DOHH2 (cell line): ENCODE data around the gene ME3.

Source experiments
- CTCF ChIP-seq: fragments of 200-600 bp; sonication (generic); IDR thresholded peaks from one replicate; pipeline ENCODE4 v1.5.1; 2014; ENCODE audit warnings: antibody characterized with exemption, mild to moderate bottlenecking, low read depth, low read length; ENCODE audit not compliant: poor library complexity, severe bottlenecking
- EZH2phosphoT487 ChIP-seq: fragments of 200-600 bp; sonication (generic); IDR thresholded peaks from 2 replicates; pipeline ENCODE4 v1.6.1; 2017; ENCODE audit warnings: borderline replicate concordance, mild to moderate bottlenecking, antibody characterized with exemption, low read length, moderate library complexity, mixed read lengths

- TF ChIP-seq CTCF (no peak), EZH2phosphoT487 (no peak)
Observed at GRCh38 chr11:86499723-86500129, 172.7 kb downstream of the ME3 start.
